HG03108 (cell line): ENCODE results near the gene ACSBG1.

Source experiments
- ATAC-seq: cut with Tn5 transposase; IDR thresholded peaks from one replicate; pipeline ENCODE4 v1.9.1; 2021; ENCODE audit warnings: moderate library complexity; ENCODE audit not compliant: unreplicated experiment

Gene ACSBG1

GRCh38 chr15:78133801-78134200, 100.6 kb downstream of the ACSBG1 start:
- ATAC-seq: no peak

GRCh38 chr15:78131295-78132061, 102.9 kb downstream of the ACSBG1 start, which contains the start of gene CIB2:
TSS of gene CIB2 (minus strand) at chr15:78131445. CDS start at chr15:78131215, 230 bp downstream.
- ATAC-seq: peak; percentile 89

DNA sequence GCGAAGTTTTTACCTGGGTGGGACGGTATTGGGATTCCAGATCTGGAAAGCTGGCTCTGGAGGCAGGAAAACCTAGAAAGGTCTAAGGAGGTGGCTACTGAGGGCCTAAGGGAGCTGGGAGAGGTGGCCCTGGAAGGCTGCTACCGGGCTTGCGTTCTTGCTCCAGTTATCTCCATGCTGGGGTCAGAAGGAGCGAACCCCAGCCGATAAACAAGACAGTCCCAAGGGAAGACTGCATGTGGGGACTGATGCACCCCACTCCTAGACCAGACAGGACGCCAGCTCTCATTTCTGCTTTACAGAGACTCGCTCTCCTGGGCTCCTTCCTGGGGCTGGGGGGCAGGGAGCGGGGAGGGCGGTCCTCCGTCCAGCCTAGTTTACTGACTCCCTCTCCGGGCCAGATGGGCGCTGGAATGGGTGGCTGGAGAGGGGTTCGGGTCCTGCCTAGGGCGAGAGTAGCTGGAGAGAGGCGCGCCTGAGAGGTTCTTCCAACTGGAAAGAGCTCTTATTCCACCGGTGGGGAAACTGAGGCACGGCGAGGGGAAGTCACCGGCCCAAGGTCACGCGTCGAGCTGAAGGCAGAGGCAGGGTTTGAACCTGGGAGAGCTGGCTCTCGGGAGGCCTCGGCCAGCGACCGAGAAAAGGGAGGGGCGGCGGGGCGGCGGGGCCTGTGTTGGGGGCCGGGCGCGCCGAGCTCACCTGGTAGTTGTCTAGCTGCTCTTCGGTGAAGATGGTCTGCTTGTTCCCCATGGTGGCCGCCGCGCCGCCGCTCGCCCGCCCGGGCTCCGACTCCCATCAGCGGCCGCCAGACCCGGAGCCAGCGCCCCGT, 103.7 kb downstream of the ACSBG1 start:
- peak; percentile 35 for ATAC-seq

GRCh38 chr15:78129751-78130287, 104.5 kb downstream of the ACSBG1 start:
- no peak for ATAC-seq

- no peak for ATAC-seq
These were observed 105.2 kb downstream of the ACSBG1 start for GRCh38 chr15:78129077-78129750.

DNA sequence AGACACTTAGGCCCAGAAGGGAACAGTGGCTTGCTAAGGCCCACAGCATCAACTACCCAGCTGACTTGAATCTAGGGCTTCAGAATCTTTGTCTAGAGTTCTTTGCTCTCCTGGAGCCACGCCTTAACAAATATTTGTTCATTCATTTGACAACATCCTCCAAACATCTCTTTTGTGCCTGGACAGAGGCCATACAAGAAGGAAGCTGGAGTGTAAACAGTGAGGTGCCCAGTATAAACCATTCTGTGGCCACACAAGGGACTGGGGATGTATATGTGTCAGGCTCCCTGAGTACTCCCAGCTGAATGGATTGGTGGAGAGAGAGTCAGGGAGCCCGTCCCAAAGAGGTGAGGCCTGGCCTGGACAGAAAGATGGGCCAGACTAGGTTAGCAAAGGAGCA, 106.5 kb downstream of the ACSBG1 start:
- no peak for ATAC-seq

DNA sequence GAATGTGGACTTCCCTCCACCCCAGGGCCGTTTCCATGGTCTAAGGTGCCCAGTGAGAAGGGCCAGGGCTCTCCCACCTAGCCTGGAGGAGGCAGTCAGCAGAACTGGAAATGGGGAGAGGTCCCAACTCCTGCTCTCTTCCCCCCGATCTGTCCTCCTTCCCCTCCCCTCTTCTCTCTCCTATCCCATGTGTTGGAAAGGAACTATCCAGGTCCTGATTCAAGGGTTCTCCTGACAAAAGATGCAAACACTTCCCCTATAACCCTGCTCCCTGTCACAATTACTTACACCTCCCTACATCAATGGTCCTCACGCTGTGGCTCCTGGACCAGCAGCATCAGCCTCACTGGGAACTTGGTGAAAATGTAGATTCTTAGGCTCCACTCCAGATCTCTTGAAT, 109.1 kb downstream of the ACSBG1 start:
- ATAC-seq: no peak

DNA sequence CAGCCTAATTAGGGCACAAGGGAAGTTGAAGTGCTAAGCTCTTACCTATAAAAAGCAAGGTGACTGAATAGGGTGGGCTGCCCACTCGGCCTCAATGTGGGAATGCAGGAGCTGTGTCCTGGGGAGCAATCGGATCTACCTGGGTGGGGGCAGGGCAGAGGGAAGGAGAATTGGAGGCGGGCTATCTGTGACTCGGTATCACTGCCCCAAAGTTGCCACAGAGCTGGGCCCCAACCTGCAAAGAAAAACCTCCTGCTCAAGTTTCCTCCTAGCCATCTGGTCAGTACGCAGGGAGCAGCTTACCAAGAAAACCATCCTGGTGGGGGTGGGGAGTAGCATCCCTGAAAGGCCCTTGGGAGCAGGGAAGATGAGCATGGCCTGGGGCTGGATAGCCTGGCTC, 113.8 kb downstream of the ACSBG1 start:
- no peak for ATAC-seq
